HepG2 (cell line): ENCODE data around the gene CALCA.

Source experiments
- NPAS2 ChIP-seq: sonication (generic); formaldehyde crosslinking; IDR thresholded peaks from 2 replicates; pipeline ENCODE4 v1.8.0; 2022; ENCODE audit warnings: mild to moderate bottlenecking, missing genetic modification reagents, borderline replicate concordance
- NR2F6 ChIP-seq, 2 experiments: IDR thresholded peaks; 2 replicates each; pipeline ENCODE4 v1.6.1; 2016; ENCODE audit warnings: antibody characterized with exemption in 1 of 2, mild to moderate bottlenecking in 1 of 2
- POLR2AphosphoS5 ChIP-seq: IDR thresholded peaks from 2 replicates; pipeline ENCODE4 v1.6.1; 2012; ENCODE audit warnings: low read depth, low read length
- SRF ChIP-seq: IDR thresholded peaks from 2 replicates; pipeline ENCODE4 v1.6.1; 2011; ENCODE audit warnings: mild to moderate bottlenecking, low read depth, low read length, moderate library complexity
- TF ChIP-seq, protein P1 (sequence below): sonication (generic); formaldehyde crosslinking; IDR thresholded peaks from 2 replicates; pipeline ENCODE4 v1.5.1; 2020; ENCODE audit warnings: mild to moderate bottlenecking, missing genetic modification reagents
- TF ChIP-seq, protein P2 (sequence below): sonication (generic); formaldehyde crosslinking; IDR thresholded peaks from 2 replicates; pipeline ENCODE4 v1.9.0; 2021; ENCODE audit warnings: missing genetic modification reagents, mild to moderate bottlenecking, borderline replicate concordance
- TF ChIP-seq, protein P3 (sequence below): sonication (generic); formaldehyde crosslinking; IDR thresholded peaks from 2 replicates; pipeline ENCODE4 v1.4.0; 2020; ENCODE audit warnings: missing genetic modification reagents
- TF ChIP-seq, protein P4 (sequence below): sonication (generic); formaldehyde crosslinking; IDR thresholded peaks from 2 replicates; pipeline ENCODE4 v1.4.0; 2020; ENCODE audit warnings: missing genetic modification reagents, mild to moderate bottlenecking, borderline replicate concordance

DNA sequence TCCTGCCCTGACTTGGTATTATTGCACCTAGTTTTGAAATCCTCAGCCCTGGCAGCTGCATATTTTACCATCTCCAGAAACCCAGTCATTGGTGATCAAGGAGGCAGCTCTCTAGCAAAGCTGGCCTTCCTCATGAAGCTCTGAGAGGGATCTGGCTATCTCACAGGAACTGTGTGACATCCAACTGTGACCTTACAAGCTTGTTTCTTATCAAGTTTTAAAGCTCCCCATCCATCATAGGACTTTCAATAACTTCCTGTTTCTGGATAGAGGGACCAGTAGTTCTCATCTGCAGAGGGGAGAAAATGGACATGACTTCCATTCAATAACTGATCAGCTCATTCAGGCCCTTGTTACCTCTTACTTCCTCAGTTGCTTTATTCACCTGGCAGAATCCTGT lies 18.2 kb downstream of the CALCA start:
- TF ChIP-seq, protein P1, sequence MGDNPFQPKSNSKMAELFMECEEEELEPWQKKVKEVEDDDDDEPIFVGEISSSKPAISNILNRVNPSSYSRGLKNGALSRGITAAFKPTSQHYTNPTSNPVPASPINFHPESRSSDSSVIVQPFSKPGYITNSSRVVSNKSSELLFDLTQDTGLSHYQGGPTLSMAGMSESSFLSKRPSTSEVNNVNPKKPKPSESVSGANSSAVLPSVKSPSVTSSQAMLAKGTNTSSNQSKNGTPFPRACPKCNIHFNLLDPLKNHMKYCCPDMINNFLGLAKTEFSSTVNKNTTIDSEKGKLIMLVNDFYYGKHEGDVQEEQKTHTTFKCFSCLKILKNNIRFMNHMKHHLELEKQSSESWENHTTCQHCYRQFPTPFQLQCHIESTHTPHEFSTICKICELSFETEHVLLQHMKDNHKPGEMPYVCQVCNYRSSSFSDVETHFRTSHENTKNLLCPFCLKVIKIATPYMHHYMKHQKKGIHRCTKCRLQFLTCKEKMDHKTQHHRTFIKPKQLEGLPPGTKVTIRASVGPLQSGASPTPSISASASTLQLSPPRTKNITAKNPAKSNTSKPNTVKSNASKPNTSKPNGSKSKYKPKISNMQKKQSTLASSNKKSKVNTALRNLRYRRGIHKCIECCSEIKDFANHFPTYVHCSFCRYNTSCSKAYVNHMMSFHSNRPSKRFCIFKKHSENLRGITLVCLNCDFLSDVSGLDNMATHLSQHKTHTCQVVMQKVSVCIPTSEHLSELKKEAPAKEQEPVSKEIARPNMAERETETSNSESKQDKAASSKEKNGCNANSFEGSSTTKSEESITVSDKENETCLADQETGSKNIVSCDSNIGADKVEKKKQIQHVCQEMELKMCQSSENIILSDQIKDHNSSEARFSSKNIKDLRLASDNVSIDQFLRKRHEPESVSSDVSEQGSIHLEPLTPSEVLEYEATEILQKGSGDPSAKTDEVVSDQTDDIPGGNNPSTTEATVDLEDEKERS (CRISPR knock-in tag) = no peak
- TF ChIP-seq SRF (no peak), POLR2AphosphoS5 (no peak), NR2F6 (IDR thresholded peaks at IDR 0.05) (no peak), NR2F6 (CRISPR knock-in tag; IDR thresholded peaks at IDR 0.05) (no peak), NPAS2 (no peak)
- TF ChIP-seq, protein P2, sequence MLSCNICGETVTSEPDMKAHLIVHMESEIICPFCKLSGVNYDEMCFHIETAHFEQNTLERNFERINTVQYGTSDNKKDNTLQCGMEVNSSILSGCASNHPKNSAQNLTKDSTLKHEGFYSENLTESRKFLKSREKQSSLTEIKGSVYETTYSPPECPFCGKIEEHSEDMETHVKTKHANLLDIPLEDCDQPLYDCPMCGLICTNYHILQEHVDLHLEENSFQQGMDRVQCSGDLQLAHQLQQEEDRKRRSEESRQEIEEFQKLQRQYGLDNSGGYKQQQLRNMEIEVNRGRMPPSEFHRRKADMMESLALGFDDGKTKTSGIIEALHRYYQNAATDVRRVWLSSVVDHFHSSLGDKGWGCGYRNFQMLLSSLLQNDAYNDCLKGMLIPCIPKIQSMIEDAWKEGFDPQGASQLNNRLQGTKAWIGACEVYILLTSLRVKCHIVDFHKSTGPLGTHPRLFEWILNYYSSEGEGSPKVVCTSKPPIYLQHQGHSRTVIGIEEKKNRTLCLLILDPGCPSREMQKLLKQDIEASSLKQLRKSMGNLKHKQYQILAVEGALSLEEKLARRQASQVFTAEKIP (CRISPR knock-in tag) = no peak
- TF ChIP-seq, protein P3, sequence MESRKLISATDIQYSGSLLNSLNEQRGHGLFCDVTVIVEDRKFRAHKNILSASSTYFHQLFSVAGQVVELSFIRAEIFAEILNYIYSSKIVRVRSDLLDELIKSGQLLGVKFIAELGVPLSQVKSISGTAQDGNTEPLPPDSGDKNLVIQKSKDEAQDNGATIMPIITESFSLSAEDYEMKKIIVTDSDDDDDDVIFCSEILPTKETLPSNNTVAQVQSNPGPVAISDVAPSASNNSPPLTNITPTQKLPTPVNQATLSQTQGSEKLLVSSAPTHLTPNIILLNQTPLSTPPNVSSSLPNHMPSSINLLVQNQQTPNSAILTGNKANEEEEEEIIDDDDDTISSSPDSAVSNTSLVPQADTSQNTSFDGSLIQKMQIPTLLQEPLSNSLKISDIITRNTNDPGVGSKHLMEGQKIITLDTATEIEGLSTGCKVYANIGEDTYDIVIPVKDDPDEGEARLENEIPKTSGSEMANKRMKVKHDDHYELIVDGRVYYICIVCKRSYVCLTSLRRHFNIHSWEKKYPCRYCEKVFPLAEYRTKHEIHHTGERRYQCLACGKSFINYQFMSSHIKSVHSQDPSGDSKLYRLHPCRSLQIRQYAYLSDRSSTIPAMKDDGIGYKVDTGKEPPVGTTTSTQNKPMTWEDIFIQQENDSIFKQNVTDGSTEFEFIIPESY (CRISPR knock-in tag) = no peak
- TF ChIP-seq, protein P4, sequence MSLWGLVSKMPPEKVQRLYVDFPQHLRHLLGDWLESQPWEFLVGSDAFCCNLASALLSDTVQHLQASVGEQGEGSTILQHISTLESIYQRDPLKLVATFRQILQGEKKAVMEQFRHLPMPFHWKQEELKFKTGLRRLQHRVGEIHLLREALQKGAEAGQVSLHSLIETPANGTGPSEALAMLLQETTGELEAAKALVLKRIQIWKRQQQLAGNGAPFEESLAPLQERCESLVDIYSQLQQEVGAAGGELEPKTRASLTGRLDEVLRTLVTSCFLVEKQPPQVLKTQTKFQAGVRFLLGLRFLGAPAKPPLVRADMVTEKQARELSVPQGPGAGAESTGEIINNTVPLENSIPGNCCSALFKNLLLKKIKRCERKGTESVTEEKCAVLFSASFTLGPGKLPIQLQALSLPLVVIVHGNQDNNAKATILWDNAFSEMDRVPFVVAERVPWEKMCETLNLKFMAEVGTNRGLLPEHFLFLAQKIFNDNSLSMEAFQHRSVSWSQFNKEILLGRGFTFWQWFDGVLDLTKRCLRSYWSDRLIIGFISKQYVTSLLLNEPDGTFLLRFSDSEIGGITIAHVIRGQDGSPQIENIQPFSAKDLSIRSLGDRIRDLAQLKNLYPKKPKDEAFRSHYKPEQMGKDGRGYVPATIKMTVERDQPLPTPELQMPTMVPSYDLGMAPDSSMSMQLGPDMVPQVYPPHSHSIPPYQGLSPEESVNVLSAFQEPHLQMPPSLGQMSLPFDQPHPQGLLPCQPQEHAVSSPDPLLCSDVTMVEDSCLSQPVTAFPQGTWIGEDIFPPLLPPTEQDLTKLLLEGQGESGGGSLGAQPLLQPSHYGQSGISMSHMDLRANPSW (CRISPR knock-in tag) = no peak
